Uterus (tissue), 4 donors: ENCODE data around the gene FNDC5. TPM values are rescaled to one million over a fixed set of nuclear protein-coding genes. Genes with fewer than 3 reads are reported as not detected.
A peak's percentile ranks its signal among the peaks of the same experiment; 100 is the strongest.

Experiments used
- DNase-seq, 2 donors: peaks; one replicate each; pipeline ENCODE4 v3.0.0-alpha.2; 2019 to 2020
- H3K27ac ChIP-seq, 2 donors: fragments of 200-600 bp; sonication (generic); 1 replicate in 1 of 2; 2 replicates in 1 of 2; pipeline ENCODE4 v1.5.1; 2016 to 2018
- H3K27me3 ChIP-seq, 2 donors: fragments of 200-600 bp; sonication (generic); one replicate each; pipeline ENCODE4 v1.5.1; 2018 to 2019; ENCODE audit warnings: control low read depth in 1 of 2
- H3K36me3 ChIP-seq, 2 donors: fragments of 200-600 bp; sonication (generic); one replicate each; pipeline ENCODE4 v1.5.1; 2019; ENCODE audit warnings: control low read depth in 1 of 2
- H3K4me1 ChIP-seq, 2 donors: fragments of 200-600 bp; sonication (generic); one replicate each; pipeline ENCODE4 v1.5.1; 2018 to 2019; ENCODE audit warnings: control low read depth in 1 of 2
- H3K4me3 ChIP-seq, 2 donors: fragments of 200-600 bp; sonication (generic); 1 replicate in 1 of 2; 2 replicates in 1 of 2; pipeline ENCODE4 v1.5.1; 2018 to 2019; ENCODE audit warnings: mild to moderate bottlenecking in 1 of 2
- H3K9me3 ChIP-seq, 2 donors: fragments of 200-600 bp; sonication (generic); one replicate each; pipeline ENCODE4 v1.5.1; 2019; ENCODE audit warnings: control low read depth in 1 of 2
- POLR2A ChIP-seq, 2 donors: fragments of 450-650 bp; IDR thresholded peaks; one replicate each; pipeline ENCODE4 v1.6.1; 2016; ENCODE audit warnings: antibody characterized with exemption in 2 of 2, mild to moderate bottlenecking in 1 of 2, moderate library complexity in 1 of 2
- intact Hi-C: fragments of 100-400 bp; cut with DNase I; formaldehyde crosslinking; loops from one replicate; pipeline ENCODE4 v1.15.1; 2023; ENCODE audit warnings: low total_unique reads
- total RNA-seq, 4 donors: library from RNA; depleted of rRNA in 3 of 4; stranded (reverse); fragments of >200 nt in 3 of 4; gene quantifications; one replicate each; pipeline versions ENCODE4 v1.1.0 to v1.2.4, GENCODE V29; 2014 to 2023
- TF ChIP-seq, protein P1 (sequence below), 4 experiments: fragments of 200-600 bp in 2 of 4; fragments of 450-650 bp in 2 of 4; sonication (generic) in 2 of 4; IDR thresholded peaks; one replicate each; pipeline ENCODE4 v1.5.1; 2016 to 2019; ENCODE audit warnings: antibody characterized with exemption in 4 of 4, mild to moderate bottlenecking in 2 of 4, moderate library complexity in 1 of 4
- donor health status: DM: yes; HTN: yes; CAD: no.

FNDC5 gene
- total RNA-seq, 4 donors from 2014 or later = 1.2 to 71.1 (median 3.7) TPM; not detected in 1

DNA sequence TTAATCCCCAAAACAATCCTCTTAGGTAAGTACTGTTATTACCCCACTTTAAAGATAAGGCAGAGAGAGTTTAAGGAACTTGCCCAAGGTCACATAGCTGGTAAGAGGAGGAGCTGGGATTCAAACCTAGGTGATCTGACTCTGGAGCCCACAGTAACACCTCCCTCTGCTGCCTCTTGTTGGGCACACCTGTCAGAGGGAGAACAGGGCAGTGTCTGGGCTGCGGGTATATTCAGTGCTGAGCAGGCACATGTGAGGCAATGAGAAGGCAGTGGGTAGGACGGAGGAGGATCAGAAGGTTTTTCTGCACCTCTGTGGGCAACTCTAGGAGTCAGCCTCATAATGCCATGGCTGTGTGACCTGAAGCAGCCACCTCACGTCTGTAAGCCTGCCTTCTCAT lies 17.4 kb upstream of the FNDC5 start:
- intact Hi-C loops = no loop called here
- Histone ChIP-seq H3K4me1 (peaks cover 0 to 4% of the 10 kb centered on the region in 2 donors), H3K36me3 (no peaks in the 10 kb centered on the region), H3K27ac (no peak overlapping the region), H3K4me3 (no peak overlapping the region), H3K9me3 (no peaks in the 10 kb centered on the region), H3K27me3 (peaks cover 14 to 17% of the 10 kb centered on the region in 2 donors)
- no peak for TF ChIP-seq POLR2A (IDR thresholded peaks at IDR 0.05)
- TF ChIP-seq, protein P1, sequence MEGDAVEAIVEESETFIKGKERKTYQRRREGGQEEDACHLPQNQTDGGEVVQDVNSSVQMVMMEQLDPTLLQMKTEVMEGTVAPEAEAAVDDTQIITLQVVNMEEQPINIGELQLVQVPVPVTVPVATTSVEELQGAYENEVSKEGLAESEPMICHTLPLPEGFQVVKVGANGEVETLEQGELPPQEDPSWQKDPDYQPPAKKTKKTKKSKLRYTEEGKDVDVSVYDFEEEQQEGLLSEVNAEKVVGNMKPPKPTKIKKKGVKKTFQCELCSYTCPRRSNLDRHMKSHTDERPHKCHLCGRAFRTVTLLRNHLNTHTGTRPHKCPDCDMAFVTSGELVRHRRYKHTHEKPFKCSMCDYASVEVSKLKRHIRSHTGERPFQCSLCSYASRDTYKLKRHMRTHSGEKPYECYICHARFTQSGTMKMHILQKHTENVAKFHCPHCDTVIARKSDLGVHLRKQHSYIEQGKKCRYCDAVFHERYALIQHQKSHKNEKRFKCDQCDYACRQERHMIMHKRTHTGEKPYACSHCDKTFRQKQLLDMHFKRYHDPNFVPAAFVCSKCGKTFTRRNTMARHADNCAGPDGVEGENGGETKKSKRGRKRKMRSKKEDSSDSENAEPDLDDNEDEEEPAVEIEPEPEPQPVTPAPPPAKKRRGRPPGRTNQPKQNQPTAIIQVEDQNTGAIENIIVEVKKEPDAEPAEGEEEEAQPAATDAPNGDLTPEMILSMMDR (IDR thresholded peaks at IDR 0.05) = no peak
- no peak for DNase-seq

- peaks cover 14 to 17% of the 10 kb centered on the region in 2 donors for H3K27me3 ChIP-seq
- no peaks in the 10 kb centered on the region for H3K4me1 ChIP-seq
- no peaks in the 10 kb centered on the region for H3K9me3 ChIP-seq
- intact Hi-C loops = no loop called here
- H3K36me3 ChIP-seq = no peaks in the 10 kb centered on the region
- TF ChIP-seq, protein P1 (IDR thresholded peaks at IDR 0.05) = no peak
- TF ChIP-seq POLR2A (IDR thresholded peaks at IDR 0.05) = no peak
- H3K4me3 ChIP-seq = no peak overlapping the region
- DNase-seq = no peak
- H3K27ac ChIP-seq = no peak overlapping the region
Measured at GRCh38 chr1:32887623-32888022, 16.9 kb upstream of the FNDC5 start.

DNA sequence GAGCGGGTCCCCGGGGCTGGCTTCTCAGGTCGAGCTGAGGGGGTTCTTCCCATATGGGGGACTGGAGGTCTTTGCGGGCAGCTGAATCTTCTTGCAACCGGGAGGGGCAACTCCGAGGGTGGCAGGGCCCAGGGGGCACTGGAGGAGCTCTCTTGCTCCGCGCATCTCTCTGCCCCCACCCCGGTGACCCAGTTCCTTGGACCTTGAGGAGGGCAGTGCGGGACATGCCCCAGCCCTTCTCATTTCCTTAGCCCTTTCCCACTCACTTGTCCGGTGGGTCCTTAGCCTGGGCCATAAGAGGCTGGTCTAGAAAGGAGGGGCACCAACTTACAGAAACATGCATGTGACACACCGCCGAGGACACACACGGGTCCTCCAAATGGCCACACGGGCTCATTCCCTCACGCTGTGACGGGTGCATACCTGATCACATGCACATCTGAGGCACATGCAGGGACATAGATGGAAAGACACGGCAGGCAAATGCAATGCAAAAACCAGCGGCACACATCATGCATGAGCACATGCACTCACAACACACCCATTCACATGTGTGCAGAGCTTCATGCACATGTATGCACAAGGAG lies 16.2 kb upstream of the FNDC5 start:
- no peak overlapping the region for H3K27ac ChIP-seq
- intact Hi-C loops = no loop called here
- no peak for DNase-seq
- no peak overlapping the region for H3K4me3 ChIP-seq
- H3K9me3 ChIP-seq = no peaks in the 10 kb centered on the region
- TF ChIP-seq, protein P1 (IDR thresholded peaks at IDR 0.05) = no peak
- TF ChIP-seq POLR2A (IDR thresholded peaks at IDR 0.05) = no peak
- H3K36me3 ChIP-seq = no peaks in the 10 kb centered on the region
- peaks cover 14 to 17% of the 10 kb centered on the region in 2 donors for H3K27me3 ChIP-seq
- no peaks in the 10 kb centered on the region for H3K4me1 ChIP-seq

DNA sequence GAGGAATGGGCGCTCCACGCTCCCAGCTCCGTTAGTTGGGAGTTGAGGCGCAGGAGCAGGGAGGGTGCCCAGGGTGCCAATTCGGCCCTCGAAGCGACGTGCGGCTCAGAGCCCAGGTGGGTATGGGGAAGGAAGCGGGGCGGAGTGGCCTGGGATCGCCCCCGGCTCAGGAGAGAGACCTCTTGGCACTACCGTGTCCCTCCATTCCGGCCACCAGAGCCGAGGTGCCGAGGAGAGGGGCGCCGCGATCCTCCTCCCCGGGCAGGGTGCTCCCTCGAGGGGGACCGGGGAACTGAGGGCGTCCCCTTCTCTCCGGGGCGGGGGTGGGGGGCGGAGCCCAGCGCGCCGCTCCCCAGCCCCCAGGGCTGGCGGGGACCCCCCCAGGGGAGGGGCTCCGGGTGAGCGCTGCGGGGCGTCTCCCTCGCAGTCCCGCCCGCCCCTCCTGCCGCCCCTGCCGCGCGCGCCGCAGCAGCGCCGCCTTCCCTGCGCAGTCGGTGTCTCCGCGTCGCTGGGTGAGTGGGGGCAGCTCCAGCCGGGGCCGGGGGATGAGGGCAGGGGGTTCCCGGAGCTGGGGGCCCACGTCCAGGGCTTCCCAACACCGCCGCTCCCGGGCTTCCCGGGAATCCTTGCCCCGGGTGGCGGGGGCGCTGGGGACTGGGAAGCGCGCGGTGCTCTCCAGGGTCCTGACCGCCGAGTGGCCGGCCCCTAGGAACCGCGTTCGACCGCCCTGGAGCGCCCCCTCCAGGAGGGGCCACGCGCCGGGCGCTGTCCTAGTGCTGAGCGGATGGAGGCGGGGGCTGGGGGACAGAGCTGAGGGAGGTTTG lies 15.5 kb upstream of the FNDC5 start, which contains the start of gene HPCA:
HPCA (plus strand) TSS at position 488 of the 824 bp plus-strand sequence. CDS start 2,408 bp downstream, outside the sequence.
- H3K4me1 ChIP-seq = no peaks in the 10 kb centered on the region
- DNase-seq = no peak
- intact Hi-C loops = no loop called here
- H3K27me3 ChIP-seq = peaks cover 14 to 17% of the 10 kb centered on the region in 2 donors
- no peaks in the 10 kb centered on the region for H3K9me3 ChIP-seq
- H3K27ac ChIP-seq = no peak within 1 kb of the TSS
- H3K36me3 ChIP-seq = no peaks in the 10 kb centered on the region
- no peak within 1 kb of the TSS for H3K4me3 ChIP-seq
- TF ChIP-seq POLR2A (IDR thresholded peaks at IDR 0.05) = no peak
- TF ChIP-seq, protein P1 (IDR thresholded peaks at IDR 0.05) = peak in 3 of 4 experiments; percentile 12 to 20 (median 15)

GRCh38 chr1:32885676-32886003 lies 14.9 kb upstream of the FNDC5 start:
- no peak for DNase-seq
- intact Hi-C loops = no loop called here

More at GRCh38 chr1:32885676-32886003, 14.9 kb upstream of the FNDC5 start:
- H3K4me3 ChIP-seq = no peak overlapping the region
- no peaks in the 10 kb centered on the region for H3K4me1 ChIP-seq
- H3K27ac ChIP-seq = no peak overlapping the region
- H3K9me3 ChIP-seq = no peaks in the 10 kb centered on the region
- no peaks in the 10 kb centered on the region for H3K36me3 ChIP-seq
- TF ChIP-seq POLR2A (IDR thresholded peaks at IDR 0.05) = no peak
- TF ChIP-seq, protein P1 (IDR thresholded peaks at IDR 0.05) = no peak
- H3K27me3 ChIP-seq = peaks cover 14 to 17% of the 10 kb centered on the region in 2 donors
